Kidney capillary endothelial cell (primary cell): ENCODE results near the gene ALDOB.
A peak's percentile ranks its signal among the peaks of the same experiment; 100 is the strongest.
"Not testable (repeated sequence)": the region's sequence is repeated elsewhere in the genome, so short reads cannot be mapped to it uniquely, and the experiment has no call there.

Experiments used
- DNase-seq: peaks from one replicate; pipeline ENCODE4 v3.0.0-alpha.2; 2018; ENCODE audit warnings: low spot score

Gene ALDOB

DNA sequence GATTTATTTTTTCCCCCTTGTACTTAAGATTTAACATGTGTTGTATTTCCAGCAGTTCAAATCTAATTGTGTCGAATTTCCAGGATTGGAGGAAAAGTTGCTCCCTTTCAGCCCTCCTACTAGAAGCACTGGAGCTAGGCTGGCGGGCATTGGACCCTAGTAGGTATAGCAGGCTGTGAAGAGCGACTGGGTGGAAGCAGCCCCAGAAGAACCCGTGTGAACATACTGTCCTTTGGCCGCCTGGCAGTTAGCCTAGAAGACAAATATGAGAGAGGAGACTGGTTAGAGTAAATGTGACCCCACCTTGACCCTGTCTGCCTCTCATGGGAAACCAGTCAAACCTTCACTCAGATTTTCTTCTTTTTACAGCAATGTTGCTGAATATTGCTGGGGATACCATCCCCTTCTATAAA is 13.9 kb downstream of the ALDOB start:
- no peak for DNase-seq

DNA sequence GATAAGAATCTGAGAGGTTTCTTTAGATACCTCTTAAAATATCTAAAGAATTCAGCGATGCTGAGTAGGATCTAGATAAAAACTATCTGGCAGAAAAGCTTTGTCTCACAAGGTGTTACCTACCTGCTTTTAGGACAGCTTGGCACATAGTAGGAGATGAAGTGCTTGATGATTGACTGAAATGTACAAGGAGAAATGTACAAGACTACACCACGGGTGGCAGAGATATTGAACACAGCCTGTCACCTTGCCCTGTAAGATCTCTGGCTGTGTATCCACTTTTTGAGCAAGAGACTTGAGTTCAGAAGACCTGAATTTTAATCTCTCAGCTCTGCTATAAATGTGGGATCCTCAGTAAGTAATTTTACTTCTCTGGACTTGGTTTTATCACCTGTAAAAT is 15.7 kb downstream of the ALDOB start:
- DNase-seq, result no peak

- no peak for DNase-seq
These were observed 16.8 kb downstream of the ALDOB start for GRCh38 chr9:101418518-101419430.

GRCh38 chr9:101417977-101418376 is 17.6 kb downstream of the ALDOB start:
- no peak for DNase-seq

- no peak for DNase-seq
These were observed 18.2 kb downstream of the ALDOB start for GRCh38 chr9:101417389-101417788.

DNA sequence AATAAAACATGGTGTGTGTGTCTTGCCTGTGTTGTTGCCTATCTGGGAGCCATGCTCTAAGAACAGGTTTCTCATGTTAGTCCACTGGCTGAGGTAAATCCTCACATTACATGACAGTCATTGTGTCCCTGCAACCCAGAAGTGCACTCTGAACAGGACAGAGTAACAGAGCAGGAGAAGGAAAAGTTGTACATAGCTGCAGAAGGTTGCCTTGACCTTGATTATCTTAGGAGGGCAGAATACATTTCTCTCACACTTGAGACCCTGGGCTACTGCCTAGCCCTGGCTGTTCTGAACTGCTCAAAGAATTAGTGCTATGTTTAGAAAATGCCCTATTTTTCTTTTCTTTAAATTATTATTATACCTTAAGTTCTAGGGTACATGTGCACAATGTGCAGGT is 20.0 kb downstream of the ALDOB start:
- DNase-seq, result no peak

DNA sequence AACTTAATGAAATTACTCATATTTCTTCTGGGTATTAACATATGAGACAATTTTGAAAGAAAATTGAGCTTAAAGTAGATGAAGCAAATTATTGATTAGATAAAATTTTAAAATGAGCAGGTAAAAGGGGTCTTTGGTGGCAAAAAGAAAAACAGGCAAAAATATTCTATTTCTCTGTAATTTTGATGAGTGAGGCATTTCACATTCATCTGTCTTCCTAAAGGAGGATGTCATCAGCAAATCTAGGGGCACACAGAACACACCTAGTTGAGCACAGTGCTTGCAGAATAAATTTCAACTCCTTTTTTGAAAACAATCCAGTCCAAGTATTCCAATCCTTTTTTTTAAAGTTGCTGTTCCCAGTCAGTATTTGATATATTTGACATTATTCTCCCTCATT is 20.7 kb downstream of the ALDOB start:
- no peak for DNase-seq

- DNase-seq, result no peak
These were observed 26.5 kb downstream of the ALDOB start for GRCh38 chr9:101409079-101409477.

- DNase-seq, result no peak
These were observed 27.0 kb downstream of the ALDOB start for GRCh38 chr9:101408374-101409078.

GRCh38 chr9:101403516-101404285 is 31.9 kb downstream of the ALDOB start:
- no peak for DNase-seq

- DNase-seq, result no peak
These were observed 35.5 kb downstream of the ALDOB start for GRCh38 chr9:101400120-101400519.

DNA sequence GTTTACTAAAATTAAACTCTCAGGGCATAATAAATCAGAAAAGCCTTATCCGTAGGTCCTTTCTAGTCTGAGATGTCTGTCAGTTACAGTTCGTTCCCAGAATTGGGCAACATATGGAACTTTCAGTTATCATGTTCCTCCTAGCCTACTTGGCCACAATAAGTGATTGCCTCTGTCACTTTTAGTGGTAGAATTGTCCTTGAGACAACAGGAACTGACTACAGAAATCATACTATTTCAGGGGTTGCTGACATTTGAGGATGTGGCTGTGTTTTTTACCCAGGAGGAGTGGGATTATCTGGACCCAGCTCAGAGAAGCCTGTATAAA is 36.0 kb downstream of the ALDOB start:
- no peak for DNase-seq

DNA sequence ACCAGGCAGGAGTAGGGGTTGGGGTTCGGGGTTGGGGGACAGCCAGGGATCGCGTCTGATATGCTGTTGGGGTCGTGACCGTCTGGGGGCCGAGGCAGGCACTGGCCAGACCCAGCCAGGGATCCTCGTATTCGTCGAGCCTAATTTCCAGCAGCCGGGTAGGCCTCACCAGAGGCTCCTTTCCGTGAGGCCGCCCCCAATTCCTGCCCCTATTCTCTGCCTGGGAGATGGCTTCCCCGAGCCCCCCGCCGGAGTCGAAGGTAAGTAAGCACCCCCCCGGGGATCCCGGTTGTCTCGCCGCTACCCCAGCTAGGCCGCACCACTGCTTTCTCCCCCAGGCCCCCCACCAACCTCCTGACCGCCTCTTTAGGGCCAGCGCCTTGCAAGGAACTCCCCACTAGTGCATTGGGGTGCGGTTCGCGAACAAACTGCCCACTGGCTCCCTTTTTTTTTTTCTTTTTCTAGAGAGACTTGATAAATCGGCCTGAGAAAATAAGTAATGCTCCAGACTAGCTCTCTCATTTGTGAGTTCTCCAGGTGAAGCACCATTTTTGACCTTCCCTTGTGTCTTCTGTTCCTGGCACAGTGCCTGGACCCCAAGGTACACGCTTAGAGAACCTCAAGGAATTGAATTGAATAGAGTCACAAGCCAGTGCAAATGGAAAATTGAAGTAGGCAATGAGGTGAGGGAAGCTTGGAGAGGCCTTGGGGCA is 36.5 kb downstream of the ALDOB start:
- no peak for DNase-seq

- DNase-seq, result peak; percentile 99
These were observed 37.3 kb downstream of the ALDOB start, which contains the start of the genes MRPL50 and ZNF189 for GRCh38 chr9:101398068-101398929. TSS of gene MRPL50 (minus strand) at chr9:101398618. CDS start at chr9:101398592, 26 bp downstream. TSS of gene ZNF189 (plus strand) at chr9:101398851. CDS start at chr9:101399157, 306 bp downstream.

DNA sequence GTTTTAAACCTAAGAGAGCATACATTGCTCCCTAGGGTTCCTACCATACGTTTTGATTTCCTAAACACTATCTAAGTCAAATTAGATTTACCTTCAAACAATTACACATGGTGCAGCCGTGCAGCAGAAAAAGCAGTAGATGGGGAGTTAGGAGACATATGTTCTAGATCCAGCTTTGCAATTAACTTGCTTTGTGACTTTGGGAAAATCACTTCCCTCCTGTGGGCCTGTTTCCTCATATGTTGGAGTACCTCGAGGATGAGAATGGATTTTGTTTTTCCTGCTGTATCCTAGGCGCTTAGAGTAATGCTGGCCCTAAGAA is 37.9 kb downstream of the ALDOB start:
- no peak for DNase-seq

DNA sequence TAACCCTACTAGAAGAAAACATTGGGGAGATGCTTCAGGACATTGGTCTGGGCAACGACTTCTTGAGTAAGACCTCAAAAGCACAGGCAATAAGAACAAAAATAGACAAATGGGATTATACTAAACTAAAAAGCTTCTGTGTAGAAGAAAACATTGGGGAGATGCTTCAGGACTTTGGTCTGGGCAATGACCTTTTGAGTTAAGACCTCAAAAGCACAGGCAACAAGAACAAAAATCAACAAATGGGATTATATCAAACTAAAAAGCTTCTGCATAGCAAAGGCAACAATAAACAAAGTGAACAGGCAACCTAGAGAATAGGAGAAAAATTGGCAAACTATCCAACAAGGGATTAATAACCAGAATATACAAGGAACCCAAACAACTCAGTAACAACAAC is 40.9 kb downstream of the ALDOB start:
- no peak for DNase-seq

DNA sequence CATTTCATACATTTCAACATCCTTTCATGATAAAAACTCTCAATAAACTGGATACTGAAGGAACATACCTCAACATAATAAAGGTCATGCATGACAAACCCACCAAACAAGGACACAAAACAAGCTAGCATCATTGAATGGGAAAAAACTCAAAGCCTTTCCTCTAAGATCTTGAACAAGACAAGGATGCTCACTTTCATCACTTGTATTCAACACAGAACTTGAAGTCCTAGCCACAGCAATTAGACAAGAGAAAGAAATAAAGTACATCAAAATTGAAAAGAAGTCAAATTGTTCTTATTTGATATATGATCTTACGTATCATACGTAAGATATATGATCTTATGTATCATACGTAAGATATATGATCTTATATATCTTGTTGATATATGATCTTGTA is 42.4 kb downstream of the ALDOB start:
- no peak for DNase-seq

DNA sequence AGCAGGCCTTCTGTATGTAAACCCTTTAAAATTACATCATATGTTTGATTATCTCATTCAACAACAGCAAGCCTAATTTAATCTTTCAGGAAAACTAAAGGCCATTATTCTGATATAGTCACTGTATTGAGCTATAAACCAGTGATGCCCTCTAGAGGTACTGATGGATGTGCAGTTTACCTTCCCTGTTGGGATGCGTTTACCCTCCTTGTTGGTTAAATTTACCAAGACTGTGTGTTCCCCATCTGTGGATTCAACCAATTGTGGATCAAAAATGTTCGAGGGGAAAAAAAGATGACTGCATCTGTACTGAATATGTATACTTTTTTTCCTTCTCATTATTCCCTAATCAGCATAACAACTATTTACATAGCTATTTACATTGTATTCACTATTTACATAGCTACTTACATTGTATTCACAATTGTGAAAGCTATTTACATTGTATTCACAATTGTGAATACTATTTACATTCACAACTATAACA is 47.0 kb downstream of the ALDOB start:
- peak; percentile 15 for DNase-seq

GRCh38 chr9:101387871-101388506 is 47.6 kb downstream of the ALDOB start:
- DNase-seq, result peak; percentile 48

DNA sequence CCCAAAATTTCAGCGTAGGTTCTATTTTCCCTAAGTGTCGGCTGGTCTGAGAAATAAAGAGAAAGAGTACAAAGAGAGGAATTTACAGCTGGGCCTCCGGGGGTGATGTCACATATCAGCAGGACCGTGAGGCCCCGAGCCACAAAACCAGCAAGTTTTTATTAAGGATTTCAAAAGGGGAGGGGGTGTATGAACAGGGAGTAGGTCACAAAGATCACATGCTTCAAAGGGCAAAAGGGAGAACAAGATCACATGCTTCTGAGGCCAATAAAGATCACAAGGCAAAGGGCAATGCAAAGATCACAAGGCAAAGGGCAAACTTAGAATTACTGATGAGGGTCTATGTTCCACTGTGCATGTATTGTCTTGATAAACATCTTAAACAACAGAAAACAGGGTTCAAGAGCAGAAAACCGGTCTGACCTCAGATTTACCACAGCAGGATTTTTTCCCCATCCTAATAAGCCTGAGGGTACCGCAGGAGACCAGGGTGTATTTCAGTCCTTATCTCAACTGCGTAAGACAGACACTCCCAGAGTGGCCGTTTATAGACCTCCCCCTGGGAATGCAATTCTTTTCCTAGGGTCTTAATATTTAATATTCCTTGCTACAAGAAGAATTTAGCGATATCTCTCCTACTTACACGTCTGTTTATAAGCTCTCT is 50.6 kb downstream of the ALDOB start, which contains the start of gene BAAT:
Gene BAAT (minus strand): TSS at position 134 of the 664 bp plus-strand sequence. CDS start 13,602 bp downstream, outside the sequence.
- DNase-seq, result not testable (repeated sequence)
